CD4-positive, alpha-beta T cell treated with Interferon alpha-2 for 1 hour (primary cell): ENCODE results near the gene CD101.

Source experiments
- DNase-seq, 2 donors: peaks; one replicate each; pipeline ENCODE4 v3.0.0-alpha.2; 2020 to 2022

The CD101 gene

DNA sequence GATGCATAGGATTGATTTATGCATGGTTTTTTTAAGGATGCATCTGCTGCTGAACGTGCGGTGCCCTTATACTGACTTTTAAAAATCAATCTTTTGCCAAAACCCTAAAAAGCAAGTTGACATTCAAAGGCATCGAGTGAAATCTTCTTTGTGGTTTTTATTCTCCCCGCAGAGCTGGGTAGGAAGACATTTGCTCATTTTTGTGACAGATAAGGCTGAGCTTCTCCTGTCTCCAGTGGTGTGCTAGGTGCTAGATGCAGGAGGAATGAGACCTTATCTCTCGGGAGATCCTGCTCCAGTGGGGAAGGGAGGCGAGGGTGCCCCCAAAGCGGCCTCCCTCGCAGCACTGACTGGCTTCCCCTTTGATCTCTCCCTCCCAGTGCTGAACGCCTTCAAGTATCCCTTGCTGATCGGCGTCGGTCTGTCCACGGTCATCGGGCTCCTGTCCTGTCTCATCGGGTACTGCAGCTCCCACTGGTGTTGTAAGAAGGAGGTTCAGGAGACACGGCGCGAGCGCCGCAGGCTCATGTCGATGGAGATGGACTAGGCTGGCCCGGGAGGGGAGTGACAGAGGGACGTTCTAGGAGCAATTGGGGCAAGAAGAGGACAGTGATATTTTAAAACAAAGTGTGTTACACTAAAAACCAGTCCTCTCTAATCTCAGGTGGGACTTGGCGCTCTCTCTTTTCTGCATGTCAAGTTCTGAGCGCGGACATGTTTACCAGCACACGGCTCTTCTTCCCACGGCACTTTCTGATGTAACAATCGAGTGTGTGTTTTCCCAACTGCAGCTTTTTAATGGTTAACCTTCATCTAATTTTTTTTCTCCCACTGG is 14.9 kb upstream of the CD101 start:
- peak in 1 of 2 donors; percentile 39 for DNase-seq

DNA sequence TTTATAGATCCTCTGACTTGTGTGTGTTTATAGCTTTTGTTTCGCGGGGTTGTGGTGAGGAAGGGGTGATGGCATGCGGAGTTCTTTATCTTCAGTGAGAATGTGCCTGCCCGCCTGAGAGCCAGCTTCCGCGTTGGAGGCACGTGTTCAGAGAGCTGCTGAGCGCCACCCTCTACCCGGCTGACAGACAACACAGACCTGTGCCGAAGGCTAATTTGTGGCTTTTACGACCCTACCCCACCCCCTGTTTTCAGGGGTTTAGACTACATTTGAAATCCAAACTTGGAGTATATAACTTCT is 14.4 kb upstream of the CD101 start:
- peak; percentile 52 to 66 for DNase-seq

DNA sequence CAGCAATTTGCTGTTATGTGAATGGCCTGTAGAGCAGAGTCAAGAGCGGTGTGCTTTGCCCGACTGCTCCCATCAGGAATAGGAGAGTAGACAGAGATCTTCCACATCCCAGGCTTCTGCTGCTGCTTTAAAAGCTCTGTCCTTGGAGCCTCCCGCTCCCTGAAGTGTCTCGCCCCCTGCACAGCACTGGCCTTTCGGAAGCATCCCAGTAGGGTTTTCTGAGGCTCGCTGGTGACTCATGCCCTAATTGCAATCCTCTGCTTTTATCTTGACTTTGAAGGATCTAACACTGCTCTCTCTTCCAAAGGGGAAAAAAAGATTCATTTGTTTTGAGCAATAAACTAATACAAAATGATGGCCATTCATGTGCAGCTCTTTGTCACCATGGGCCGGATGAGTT is 13.3 kb upstream of the CD101 start:
- DNase-seq, result no peak

GRCh38 chr1:116988908-116989307 is 12.7 kb upstream of the CD101 start:
- DNase-seq, result no peak

DNA sequence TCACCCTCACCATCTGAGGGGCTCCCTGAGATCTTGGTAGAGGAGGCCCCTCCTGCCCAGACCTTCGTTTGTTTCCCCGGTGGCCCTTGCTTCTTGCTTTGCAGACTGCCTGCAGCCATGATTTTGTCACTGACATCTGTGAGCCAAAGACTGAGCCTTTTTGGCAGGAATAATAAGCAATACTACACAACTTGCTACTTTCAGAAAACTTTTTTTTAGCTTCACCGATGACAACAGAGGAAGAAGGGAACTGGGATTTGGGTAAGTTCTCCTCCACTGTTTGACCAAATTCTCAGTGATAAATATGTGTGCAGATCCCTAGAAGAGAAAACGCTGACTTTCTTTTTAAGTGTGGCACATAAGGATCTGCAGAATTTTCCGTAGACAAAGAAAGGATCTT is 11.7 kb upstream of the CD101 start:
- DNase-seq, result no peak

- DNase-seq, result peak in 1 of 2 donors; percentile 19
Observed at GRCh38 chr1:116990612-116991151, 10.9 kb upstream of the CD101 start.

DNA sequence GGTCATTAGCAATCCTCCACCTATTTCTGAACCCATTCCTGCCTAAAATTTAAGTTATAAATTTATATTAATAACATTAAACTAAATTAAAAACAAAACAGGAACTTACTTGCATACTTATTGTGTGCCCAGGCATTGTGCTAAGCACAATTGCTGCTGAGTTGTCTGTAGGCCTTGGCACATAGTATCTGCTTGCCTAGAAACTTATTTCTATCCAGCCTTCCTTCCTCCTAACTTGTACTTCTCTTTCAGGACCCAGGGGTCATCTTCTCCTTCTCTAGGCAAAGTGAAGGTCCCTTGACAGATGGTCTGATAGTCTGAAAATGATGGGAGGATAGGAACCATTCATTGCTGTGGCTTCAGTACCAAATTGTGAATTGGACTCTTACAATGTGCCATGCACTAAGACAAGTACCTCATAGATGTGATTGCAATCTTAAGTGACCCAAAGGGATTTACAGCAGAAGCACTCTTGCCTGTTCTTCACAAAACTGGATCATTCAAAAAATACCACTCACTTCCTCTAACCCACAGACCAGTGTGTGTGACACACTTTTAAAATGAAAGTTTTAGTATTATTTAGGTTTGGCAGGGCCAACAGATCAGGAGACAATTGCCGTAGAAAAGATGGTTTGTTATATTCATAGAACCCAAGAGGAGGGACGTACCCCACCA is 10.3 kb upstream of the CD101 start:
- no peak for DNase-seq

GRCh38 chr1:116991918-116992317 is 9.6 kb upstream of the CD101 start:
- DNase-seq, result no peak

- no peak for DNase-seq
Observed at GRCh38 chr1:116993286-116993685, 8.3 kb upstream of the CD101 start.

DNA sequence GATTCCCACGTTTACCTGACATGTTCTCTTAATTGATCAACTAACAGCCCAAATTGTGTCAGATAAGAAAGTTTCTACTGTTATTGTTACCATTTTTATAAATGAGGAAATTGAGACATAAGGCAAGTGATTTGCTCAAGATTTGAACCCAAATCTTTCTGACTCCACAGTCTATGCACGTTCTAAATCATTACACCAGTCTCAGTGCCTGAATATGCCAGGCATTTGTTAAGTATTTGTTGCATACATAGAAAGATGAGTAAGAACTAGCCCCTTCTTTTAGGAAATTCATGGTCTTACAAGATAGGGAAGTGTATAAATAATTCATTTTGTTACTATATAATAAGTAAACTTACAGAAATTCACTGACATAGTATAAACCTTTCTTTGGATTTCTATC is 7.1 kb upstream of the CD101 start:
- DNase-seq, result no peak

DNA sequence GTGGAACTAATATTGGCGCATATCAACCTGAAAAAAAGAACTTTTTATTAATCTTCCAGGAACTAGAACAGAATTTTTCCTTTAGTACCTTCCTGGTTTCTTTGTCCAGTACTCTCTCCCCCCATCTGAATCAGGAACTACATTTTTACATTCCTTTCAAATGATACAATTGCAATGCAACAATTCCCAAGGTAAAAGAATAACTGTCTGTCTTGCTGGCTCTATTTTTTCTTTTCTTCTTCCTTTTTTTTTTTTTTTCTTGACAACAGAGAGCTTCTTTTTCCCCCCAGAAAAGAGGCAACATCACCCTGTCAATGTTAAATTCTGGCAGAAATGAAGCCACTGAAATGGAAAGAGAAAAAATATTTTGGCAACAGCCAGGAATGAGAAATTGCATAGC is 4.5 kb upstream of the CD101 start:
- no peak for DNase-seq

GRCh38 chr1:116997636-116998035 is 3.9 kb upstream of the CD101 start:
- no peak for DNase-seq

DNA sequence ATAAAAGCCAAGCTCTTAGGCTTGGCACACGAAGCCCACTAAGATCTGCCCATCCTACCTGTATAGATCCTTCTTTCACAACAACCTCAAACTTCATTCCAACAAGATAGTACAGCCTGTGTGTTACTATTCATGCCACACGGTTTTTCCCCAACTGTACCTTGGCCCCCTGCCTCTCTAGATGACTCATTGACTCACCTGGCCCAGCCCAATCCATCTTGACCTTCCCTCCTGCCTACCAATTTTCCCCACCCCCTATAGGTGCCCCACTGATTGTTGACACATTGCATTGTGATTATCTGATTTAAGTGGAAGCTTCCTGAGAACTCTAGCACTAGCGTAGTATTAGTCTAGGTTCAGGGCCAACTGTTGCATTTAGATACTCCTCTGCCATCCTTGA is 2.0 kb upstream of the CD101 start:
- no peak for DNase-seq

GRCh38 chr1:117000142-117000541 is 1.4 kb upstream of the CD101 start:
- no peak for DNase-seq

DNA sequence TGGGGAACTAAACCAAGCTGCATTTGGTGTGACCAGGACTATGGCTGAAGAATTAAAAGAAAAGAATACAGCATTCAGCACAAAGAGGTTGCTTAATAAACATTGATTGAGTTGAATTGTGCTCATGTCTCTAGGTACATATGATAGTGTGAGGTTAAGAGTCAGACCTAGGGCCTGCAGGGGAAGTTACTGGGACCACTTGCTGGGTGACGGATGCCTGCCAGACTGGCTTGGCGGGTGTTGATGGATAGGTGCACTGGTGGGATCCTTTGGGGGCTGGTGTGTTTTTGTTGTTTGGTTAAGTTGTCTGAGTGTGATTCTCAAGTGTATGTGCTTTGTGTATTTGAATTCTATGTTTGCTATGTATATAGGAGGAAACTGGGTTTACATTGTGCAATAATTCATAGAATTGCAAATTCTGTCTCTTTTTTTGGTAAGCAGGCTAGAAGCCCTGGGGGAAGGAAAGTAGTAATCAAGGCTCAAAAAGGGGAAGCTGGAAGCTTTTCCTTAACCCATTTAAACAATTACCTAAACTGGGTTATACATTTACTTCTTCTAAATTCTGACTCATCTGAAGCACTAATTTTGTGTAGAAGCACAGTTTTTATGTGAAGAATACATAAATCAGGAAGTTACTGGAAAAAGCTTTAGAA is 1.8 kb downstream of the CD101 start:
- DNase-seq, result no peak

DNA sequence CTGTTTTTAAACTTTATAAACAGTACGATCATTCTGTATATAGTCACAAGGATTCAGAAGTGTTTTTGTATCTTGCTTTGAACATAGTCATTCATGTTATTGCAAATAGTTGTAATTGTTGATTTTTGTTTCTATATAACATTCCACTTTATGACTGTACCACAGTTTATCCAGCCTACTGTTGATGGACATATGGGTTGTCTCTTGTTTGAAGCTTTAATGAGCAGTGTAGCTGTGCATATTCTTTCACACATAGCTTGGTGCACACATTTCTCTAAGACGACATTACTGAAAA is 6.1 kb downstream of the CD101 start:
- DNase-seq, result no peak

DNA sequence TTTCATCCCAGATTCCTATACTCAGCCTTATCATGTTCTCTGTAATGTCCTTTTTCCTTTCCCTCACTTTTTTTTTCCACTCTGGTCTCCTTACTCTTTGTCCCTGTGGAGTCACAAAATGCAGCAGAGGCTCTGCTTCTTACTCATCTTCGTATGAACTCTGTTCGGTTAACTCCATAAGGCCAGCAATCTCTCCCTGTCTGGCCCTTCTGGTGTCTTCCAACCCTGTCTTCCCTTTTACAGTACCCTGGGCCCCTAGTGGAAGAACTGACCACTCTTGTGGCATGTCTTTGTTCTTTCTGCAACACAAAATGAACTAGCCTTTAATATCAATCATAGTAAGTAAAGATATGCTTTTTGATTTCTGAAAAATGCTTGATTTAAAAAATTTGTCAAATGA is 7.1 kb downstream of the CD101 start:
- DNase-seq, result no peak

DNA sequence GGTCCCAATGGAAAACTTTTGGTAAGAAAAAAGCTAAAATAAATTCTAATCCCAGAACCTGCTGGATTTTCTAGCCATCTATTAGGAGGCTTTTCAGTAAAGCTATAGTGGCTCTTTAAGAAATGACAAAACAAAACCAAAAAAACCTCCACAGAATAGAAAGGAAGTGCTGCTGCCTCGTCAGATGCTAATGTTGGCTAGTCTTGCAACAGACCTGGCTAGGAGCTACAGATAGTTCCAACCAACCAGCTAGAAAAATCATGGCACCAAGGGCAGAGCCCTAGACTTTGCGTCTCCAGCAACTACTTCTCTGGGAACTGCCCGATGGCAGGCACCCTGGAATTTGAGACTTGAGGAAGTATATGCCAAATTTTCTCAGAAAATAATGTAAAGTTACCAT is 7.6 kb downstream of the CD101 start:
- DNase-seq, result peak in 1 of 2 donors; percentile 20

- DNase-seq, result no peak
Observed at GRCh38 chr1:117010310-117010969, 8.9 kb downstream of the CD101 start.

GRCh38 chr1:117011334-117011733 is 9.8 kb downstream of the CD101 start:
- no peak for DNase-seq

GRCh38 chr1:117013309-117013858 is 11.8 kb downstream of the CD101 start:
- DNase-seq, result no peak

DNA sequence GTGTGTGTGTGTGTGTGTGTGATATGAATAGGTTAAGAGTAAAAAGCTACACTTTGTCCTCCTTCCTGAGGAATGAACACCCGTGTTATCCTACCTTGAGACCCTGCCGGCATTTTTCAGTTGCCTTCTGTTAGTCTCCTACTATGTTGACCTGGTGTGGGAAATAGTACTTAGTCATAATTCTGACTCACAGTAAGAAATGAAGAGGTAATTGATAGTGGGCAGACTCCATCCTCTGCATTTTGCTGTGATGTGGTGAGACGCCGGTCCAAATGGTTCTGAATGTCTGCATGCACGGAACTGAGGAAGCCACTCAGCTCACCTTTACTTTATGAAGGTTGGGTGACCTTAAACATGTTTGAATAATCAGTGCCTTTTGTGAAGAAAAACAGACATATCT is 12.6 kb downstream of the CD101 start:
- DNase-seq, result no peak

GRCh38 chr1:117015724-117016123 is 14.2 kb downstream of the CD101 start:
- no peak for DNase-seq
